Measurements from ENCODE around the gene FBXO40. TPM values are rescaled to one million over a fixed set of nuclear protein-coding genes. Genes with fewer than 3 reads are reported as not detected.

Gene FBXO40
- total and polyA plus RNA-seq, 2 of the 8 experiments (the other 6 are each of a cell fraction or from before 2014, with no cell fraction given), result 0.03 TPM; not detected in 1

- no peak overlapping the region for H2AFZ ChIP-seq (ENCODE audit: low read length)
- 96% methylated on average over 2 of the region's 2 CpGs; no CpG with 5 or more reads in 1 of the 2 experiments for WGBS, 2 experiments (ENCODE audit: extremely low coverage in 1 of 2, insufficient coverage in 1 of 2, insufficient read length in 1 of 2, insufficient replicate concordance in 2 of 2, low coverage in 1 of 2, low lambda C conversion rate in 2 of 2, missing lambda C conversion rate in 1 of 2)
- FAIRE-seq (no peak), DNase-seq (ENCODE audit: low read depth in 1 of 2, low spot score in 2 of 2) (no peak)
- H3K4ac ChIP-seq (replicated peaks; ENCODE audit: insufficient read length, low read depth, low read length), result no peak overlapping the region
- no peak overlapping the region for H2AK5ac ChIP-seq (ENCODE audit: low read depth, low read length)
- no peaks in the 10 kb centered on the region for H3K36me3 ChIP-seq (ENCODE audit: control insufficient read depth in 2 of 4, insufficient read depth in 4 of 4, low read length in 3 of 4)
- peaks cover 0 to 4% (median 0%) of the 10 kb centered on the region in 4 experiments; a peak in 2 of 7 replicates for H3K4me1 ChIP-seq (replicated peaks in 1 of 4; ENCODE audit: control insufficient read depth in 3 of 4, insufficient read depth in 4 of 4, low read length in 3 of 4)
- no peak overlapping the region for H3K4me3 ChIP-seq (ENCODE audit: extremely low read depth in 1 of 4, insufficient read depth in 2 of 4, low read depth in 3 of 4, low read length in 4 of 4)
- no peaks in the 10 kb centered on the region for H3K79me1 ChIP-seq (ENCODE audit: low read depth, low read length)
- no peak overlapping the region for H3K27ac ChIP-seq (ENCODE audit: low read depth, low read length)
- no peak overlapping the region for H3K56ac ChIP-seq (replicated peaks; ENCODE audit: insufficient read length, low read depth, low read length)
- TF ChIP-seq MAX (IDR thresholded peaks at IDR 0.05) (no peak), RAD21 (IDR thresholded peaks at IDR 0.05 in 1 of 2, conservative IDR thresholded peaks at IDR 0.05 in 1 of 2; ENCODE audit: low read depth in 2 of 2, low read length in 2 of 2) (no peak), SIN3A (conservative IDR thresholded peaks at IDR 0.05 in 1 of 2, IDR thresholded peaks at IDR 0.05 in 1 of 2; ENCODE audit: low read depth in 1 of 2, low read length in 2 of 2) (no peak), MAFK (IDR thresholded peaks at IDR 0.05; ENCODE audit: low read depth, low read length) (no peak), USF2 (IDR thresholded peaks at IDR 0.05; ENCODE audit: low read length) (no peak), ATF3 (IDR thresholded peaks at IDR 0.05; ENCODE audit: insufficient read depth, low read depth, low read length) (no peak), CTCF (IDR thresholded peaks at IDR 0.05; ENCODE audit: control extremely low read depth in 1 of 3, insufficient read depth in 1 of 3, low read depth in 1 of 3, low read length in 3 of 3) (no peak), PHF8 (conservative IDR thresholded peaks at IDR 0.05; ENCODE audit: low read depth, low read length) (no peak)
- no peak overlapping the region for H3K14ac ChIP-seq (ENCODE audit: insufficient read length)
- H3K79me2 ChIP-seq (ENCODE audit: control insufficient read depth in 1 of 2, insufficient read depth in 2 of 2, low read length in 2 of 2), result no peaks in the 10 kb centered on the region
- no peaks in the 10 kb centered on the region for H3K9me3 ChIP-seq (ENCODE audit: insufficient read depth in 2 of 2, low read depth in 1 of 2, low read length in 1 of 2)
- H2BK20ac ChIP-seq (ENCODE audit: low read length), result no peak overlapping the region
- no peak overlapping the region for H2BK15ac ChIP-seq (ENCODE audit: low read length)
- no peak overlapping the region for H3K9ac ChIP-seq (replicated peaks in 1 of 4; ENCODE audit: extremely low read depth in 1 of 4, low read depth in 3 of 4, low read length in 3 of 4)
- POLR2A ChIA-PET (ENCODE audit: partially characterized antibody), result interaction anchor here (1.6 kb wide), 1 partner anchor 22 kb away, joined by 3 read pairs; no protein-coding TSS in a partner anchor
- H4K8ac ChIP-seq (ENCODE audit: extremely low read depth, insufficient read depth, low read length), result no peak overlapping the region
- no peak overlapping the region for H4K5ac ChIP-seq (ENCODE audit: insufficient read length, low read depth, low read length)
- H2BK12ac ChIP-seq (ENCODE audit: low read depth, low read length), result no peak overlapping the region
- no peak overlapping the region for H3K4me2 ChIP-seq (ENCODE audit: insufficient read depth in 1 of 2, low read depth in 2 of 2, low read length in 2 of 2)
- no peak overlapping the region for H2BK120ac ChIP-seq (replicated peaks; ENCODE audit: low read depth, low read length)
- H3K23me2 ChIP-seq (ENCODE audit: low read depth, low read length), result no peaks in the 10 kb centered on the region
- no peaks in the 10 kb centered on the region for H3K27me3 ChIP-seq (replicated peaks in 1 of 4; ENCODE audit: control insufficient read depth in 3 of 4, extremely low read depth in 1 of 4, insufficient read depth in 3 of 4, low read length in 3 of 4)
- CTCF ChIA-PET (ENCODE audit: partially characterized antibody), result interaction anchor here (0.8 kb wide), 1 partner anchor 73 kb away, joined by 4 read pairs; no protein-coding TSS in a partner anchor
- no peak overlapping the region for H3K18ac ChIP-seq (ENCODE audit: extremely low read depth, low read length)
- H2BK5ac ChIP-seq (ENCODE audit: low read depth, low read length), result no peak overlapping the region
- H4K20me1 ChIP-seq (replicated peaks in 1 of 2; ENCODE audit: control insufficient read depth in 1 of 2, insufficient read depth in 2 of 2, low read length in 2 of 2), result no peaks in the 10 kb centered on the region
- H3K23ac ChIP-seq (ENCODE audit: insufficient read length), result no peak overlapping the region
- no peak overlapping the region for H4K91ac ChIP-seq (replicated peaks; ENCODE audit: insufficient read length, low read length)
Observed at GRCh38 chr3:121619691-121620090, 26.5 kb downstream of the FBXO40 start.
